Endometrium (tissue), 2 donors: ENCODE data around the gene FAM193A.
"Not testable (repeated sequence)": the region's sequence is repeated elsewhere in the genome, so short reads cannot be mapped to it uniquely, and the experiment has no call there.

ENCODE experiments used
- FAIRE-seq: peaks from 2 replicates; lab custom pipeline; 2012; peaks lifted over from hg19 to GRCh38; lab: Jason Lieb, UNC
- donor health status: control.
- donor health status: control.

Gene FAM193A

GRCh38 chr4:2536193-2537010 is at the start of gene FAM193A:
FAM193A (plus strand) TSS chr4:2536647; CDS start chr4:2536916, 269 bp downstream.
- FAIRE-seq = no peak

DNA sequence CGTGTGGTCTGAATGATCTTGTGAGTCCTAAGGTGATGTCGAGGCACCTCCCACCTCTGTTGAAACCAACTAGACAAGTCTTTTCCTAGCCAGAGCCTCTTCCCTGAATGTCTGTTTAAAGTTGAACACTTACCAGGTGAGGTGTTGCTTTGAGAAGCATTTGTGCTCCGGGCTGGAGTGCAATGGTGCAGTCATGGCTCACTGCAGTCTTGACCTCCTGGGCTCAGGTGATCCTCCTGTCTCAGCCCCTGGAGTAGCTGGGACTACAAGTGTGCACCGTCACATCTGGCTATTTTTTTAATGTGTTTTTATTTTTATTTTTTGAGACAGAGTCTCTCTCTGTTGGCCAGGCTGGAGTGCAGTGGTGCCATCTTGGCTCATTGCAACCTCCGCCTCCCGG is 49.5 kb upstream of the FAM193A start:
- no peak for FAIRE-seq

- no peak for FAIRE-seq
Measured at GRCh38 chr4:2487632-2488031, 48.8 kb upstream of the FAM193A start.

- FAIRE-seq = no peak
Measured at GRCh38 chr4:2489081-2489805, 47.2 kb upstream of the FAM193A start.

GRCh38 chr4:2489841-2490552 is 46.5 kb upstream of the FAM193A start:
- FAIRE-seq = no peak

- no peak for FAIRE-seq
Measured at GRCh38 chr4:2492970-2493369, 43.5 kb upstream of the FAM193A start.

- no peak for FAIRE-seq
Measured at GRCh38 chr4:2494992-2495391, 41.5 kb upstream of the FAM193A start.

- FAIRE-seq = no peak
Measured at GRCh38 chr4:2497324-2497723, 39.1 kb upstream of the FAM193A start.

- no peak for FAIRE-seq
Measured at GRCh38 chr4:2497931-2498330, 38.5 kb upstream of the FAM193A start.

DNA sequence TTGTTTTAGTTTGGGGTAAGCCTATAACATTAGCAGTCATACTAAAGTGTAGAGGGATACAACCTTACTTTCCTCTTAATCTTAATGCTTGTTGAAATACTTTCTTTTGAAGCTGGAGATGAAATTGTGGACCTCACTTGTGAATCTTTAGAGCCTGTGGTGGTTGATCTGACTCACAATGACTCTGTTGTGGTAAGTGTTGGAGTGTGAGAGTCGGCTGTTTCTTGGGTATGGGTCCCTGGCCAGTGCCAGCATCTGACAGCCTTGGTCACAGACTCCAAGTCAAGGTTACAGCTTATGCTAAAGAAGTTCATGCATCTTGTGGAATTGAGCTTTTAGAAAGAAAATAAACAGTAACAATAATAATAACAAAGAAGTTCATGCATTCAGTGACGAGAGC is 35.9 kb upstream of the FAM193A start:
- FAIRE-seq = no peak

DNA sequence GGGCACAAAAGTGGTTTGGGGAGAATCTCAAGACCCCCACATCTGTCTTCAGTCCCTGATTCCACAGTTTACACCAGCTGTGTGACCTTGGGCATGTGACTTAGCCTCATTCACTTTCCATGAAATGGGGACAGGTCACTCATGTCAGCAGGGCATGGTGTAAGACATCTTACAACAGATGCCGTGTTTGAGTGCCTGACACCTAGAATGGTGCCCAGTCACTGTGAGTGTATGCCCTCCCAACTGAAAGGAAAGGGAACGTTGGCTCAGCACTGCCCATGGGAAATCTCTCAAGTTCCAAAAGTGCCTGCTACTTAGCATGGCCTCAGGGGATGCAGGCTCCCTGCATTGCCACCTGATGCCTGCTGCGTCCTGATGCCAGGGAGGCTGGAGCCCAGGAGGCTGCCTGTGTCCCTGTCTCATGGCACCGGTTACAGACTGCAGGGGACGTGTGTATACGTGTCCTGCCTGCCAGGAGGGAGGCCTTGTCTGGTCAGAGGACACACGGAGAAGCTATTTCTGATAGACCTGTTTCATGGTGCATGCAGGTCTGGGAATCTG is 35.3 kb upstream of the FAM193A start:
- FAIRE-seq = no peak

DNA sequence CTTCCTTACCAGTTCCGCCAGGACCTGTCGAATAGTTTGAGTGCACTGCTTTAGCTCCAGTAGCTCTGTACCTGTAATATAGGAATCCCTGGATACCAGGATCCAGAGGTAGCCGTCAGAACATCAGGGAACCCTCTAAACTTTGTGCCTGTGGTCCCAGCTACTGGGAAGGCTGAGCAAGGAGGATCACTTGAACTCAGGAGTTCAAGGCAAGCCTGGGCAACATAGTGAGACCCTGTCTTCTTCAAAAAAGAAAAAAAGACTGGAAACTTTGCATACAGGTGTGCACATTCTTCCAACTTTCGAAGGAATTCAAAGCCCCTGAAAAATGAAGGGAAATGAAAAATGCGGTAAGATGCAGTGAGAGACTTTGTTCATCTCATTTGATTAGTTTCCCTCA is 32.6 kb upstream of the FAM193A start:
- no peak for FAIRE-seq

GRCh38 chr4:2507259-2507658 is 29.2 kb upstream of the FAM193A start:
- no peak for FAIRE-seq

DNA sequence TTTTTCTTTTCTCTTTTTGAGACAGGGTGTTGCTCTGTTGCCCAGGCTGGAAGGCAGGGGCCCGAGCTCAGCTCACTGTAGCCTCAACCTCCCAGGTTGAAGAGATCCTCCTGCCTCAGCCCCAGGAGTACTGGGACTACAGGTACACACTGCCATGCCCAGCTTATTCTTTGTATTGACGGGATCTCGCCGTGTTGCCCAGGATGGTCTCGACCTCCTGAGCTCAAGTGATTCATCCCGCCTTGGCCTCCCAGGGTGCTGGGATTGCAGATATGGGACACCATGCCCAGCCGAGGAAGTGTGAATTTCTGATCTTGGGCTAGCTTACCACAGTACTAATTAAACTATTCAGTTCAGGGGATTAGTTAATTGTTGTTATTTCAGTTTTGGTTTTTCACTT is 28.6 kb upstream of the FAM193A start:
- no peak for FAIRE-seq

DNA sequence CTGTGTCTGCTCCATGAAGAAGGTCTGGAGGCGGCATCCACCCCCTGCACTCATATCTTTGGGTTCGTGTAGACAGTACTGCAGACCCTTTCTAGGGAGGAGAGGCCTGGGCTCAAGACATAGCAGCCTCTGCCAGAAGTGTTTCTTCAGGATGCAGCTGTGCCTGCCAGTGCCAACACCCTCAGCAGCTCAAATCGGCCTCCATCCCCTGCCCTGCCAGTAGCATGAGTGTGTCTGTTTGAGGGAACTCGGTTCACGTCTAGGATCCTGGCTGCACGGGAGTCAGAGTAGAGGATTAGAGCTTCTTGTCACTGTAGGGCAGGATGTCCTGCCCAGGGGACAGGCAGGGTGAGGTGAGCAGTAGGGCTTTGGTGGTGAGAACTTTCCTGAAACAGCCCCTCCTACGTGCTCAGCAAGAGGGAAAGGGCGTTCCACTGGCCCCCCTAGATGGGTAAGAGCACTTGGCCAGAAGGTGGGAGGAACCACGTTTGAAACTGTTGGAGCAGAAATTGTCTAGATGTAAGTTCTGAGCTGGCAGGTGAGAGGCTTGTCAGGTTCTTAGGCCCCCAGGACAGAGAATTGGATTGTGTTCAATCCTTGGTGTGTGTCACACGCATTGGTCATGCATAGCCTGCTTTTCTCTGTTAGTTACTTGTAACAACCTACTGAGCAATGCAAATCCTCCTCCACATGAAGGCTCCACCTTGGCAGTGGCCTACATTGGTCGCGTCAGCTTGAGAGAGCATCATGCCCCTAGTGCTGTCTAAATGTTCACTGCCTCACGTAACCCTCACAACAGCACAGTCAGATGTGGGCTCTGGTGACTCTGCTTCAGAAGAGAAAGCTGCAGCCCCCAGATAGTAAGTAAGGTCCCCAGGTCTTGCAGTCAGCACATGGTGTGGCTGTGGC is 25.8 kb upstream of the FAM193A start:
- no peak for FAIRE-seq

DNA sequence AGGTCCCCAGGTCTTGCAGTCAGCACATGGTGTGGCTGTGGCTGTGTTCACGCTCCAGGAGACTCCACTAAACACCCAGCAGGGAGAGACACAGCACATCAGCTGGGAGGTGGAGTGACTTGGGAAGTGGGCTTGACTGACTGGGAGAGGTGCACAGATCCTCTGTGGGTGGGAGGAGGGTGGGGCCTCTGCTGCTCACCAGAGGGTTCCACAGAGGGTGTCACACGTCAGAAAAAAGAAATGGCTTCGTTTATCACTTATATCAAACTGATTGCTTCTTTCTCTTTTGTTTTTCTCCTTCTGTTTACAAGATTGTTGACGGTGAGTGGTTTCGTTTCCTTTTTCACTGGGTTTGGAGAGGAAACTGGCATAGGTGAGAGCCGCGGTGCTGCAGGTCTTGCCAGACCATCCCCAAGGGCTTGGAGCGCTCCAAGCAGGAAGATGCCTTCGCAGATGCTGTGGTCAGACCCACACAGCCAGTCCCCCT is 24.8 kb upstream of the FAM193A start:
- no peak for FAIRE-seq

- FAIRE-seq = no peak
Measured at GRCh38 chr4:2512396-2513135, 23.9 kb upstream of the FAM193A start.

GRCh38 chr4:2514193-2514592 is 22.3 kb upstream of the FAM193A start:
- FAIRE-seq = not testable (repeated sequence)

DNA sequence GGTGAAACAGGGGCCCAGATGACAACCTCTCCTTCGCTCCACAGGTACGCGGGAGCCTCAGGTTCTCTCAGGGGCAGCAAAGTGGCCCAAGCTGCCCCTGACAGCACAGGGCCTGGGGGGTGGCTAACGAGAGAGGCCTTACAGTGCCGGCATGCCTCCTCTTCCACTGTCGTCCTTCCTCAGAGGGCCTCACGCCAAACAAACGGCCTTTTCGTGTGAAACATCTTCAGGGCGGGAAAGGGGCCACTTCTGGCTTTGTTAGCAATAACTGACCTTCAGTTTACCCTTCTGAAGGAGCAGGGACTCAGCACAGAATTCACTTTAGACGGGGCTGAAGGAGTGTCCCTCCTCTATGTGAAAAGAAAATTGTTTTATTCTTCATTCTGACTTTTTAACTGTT is 21.5 kb upstream of the FAM193A start:
- not testable (repeated sequence) for FAIRE-seq

DNA sequence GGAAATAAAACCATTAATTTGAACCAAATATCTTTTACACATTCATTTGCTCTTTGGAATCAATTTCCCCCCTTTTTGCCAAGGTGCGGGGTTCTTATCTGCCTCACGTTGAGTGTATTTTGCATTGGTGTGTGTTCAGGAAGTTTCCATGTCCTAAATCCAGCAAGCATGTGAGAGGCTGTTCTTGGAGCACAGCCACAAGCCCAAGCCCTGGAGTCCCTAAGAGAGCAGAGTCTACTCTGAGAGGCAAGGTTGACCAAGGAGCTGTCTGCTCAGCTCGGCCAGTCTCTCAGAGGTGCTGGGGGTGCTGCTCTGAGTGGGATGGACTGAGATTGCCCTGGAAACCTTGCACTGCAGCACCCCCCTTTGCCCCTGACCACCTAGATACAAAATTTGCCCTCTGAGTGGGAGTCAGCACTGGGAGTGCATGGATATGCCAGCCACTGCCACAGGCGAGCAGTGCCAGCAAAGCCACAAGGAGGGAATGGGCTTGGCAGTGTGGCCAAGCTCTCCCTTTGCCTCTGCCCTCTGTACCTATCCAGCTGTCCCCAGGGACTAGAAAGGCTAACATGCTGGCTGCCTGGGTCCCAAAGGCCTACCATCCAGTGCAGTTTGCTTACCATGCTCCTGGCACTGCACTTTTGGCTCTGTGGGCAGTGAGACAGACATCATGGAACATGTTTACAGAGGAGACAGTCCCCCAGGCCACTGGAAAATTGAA is 20.5 kb upstream of the FAM193A start:
- no peak for FAIRE-seq
